IMR-90 (cell line): ENCODE results near the gene EGFL7. TPM values are rescaled to one million over a fixed set of nuclear protein-coding genes. Genes with fewer than 3 reads are reported as not detected.

Experiments
- ATAC-seq: fragments of 200-7000 bp; cut with Tn5 transposase; 2 replicates; pipeline ENCODE4 v1.9.1; 2020; ENCODE audit warnings: low read depth, mild to moderate bottlenecking, moderate library complexity
- BruUV-seq: library from RNA; stranded (reverse); fragments of 400-500 nt; replicated peaks from 2 replicates; lab custom pipeline; 2021; lab: Mats Ljungman, UMichigan
- CTCF ChIA-PET: fragments of 300-600 bp; formaldehyde crosslinking; extraction: SDS; loops from one replicate; lab custom pipeline; 2021; ENCODE audit warnings: antibody characterized with exemption; lab: Yijun Ruan, JAX
- POLR2A ChIA-PET: fragments of 300-600 bp; sonication (Branson Sonifier 250); formaldehyde crosslinking; loops from one replicate; lab custom pipeline; 2022; ENCODE audit warnings: antibody characterized with exemption; ENCODE audit not compliant: unreplicated experiment; lab: Charles Lee
- DNase-seq: peaks from one replicate; pipeline ENCODE4 v3.0.0; 2013
- H2AFZ ChIP-seq: replicated peaks from 2 replicates; pipeline ENCODE3; 2013; ENCODE audit warnings: low read length, mild to moderate bottlenecking; ENCODE audit not compliant: poor library complexity
- H2AK5ac ChIP-seq: 2 replicates; pipeline ENCODE4 v1.6.1; 2013; ENCODE audit warnings: low read depth, low read length, inconsistent platforms
- H2AK9ac ChIP-seq: replicated peaks from 2 replicates; pipeline ENCODE3; 2013; ENCODE audit warnings: mild to moderate bottlenecking, low read depth, low read length, moderate library complexity; ENCODE audit not compliant: poor library complexity
- H2BK120ac ChIP-seq: 2 replicates; pipeline ENCODE4 v1.6.1; 2013; ENCODE audit warnings: low read depth, low read length, inconsistent platforms
- H2BK15ac ChIP-seq: 3 replicates; pipeline ENCODE4 v1.6.1; 2013; ENCODE audit warnings: low read depth, low read length, inconsistent platforms
- H2BK20ac ChIP-seq: 2 replicates; pipeline ENCODE4 v1.6.1; 2013; ENCODE audit warnings: low read depth, mild to moderate bottlenecking, inconsistent platforms, low read length, moderate library complexity
- H2BK5ac ChIP-seq: 2 replicates; pipeline ENCODE4 v1.6.1; 2013; ENCODE audit warnings: mild to moderate bottlenecking, low read depth, low read length, inconsistent platforms; ENCODE audit not compliant: poor library complexity, severe bottlenecking
- H3K14ac ChIP-seq: replicated peaks from 2 replicates; pipeline ENCODE4 v1.6.1; 2013; ENCODE audit warnings: low read depth, low read length, inconsistent platforms
- H3K18ac ChIP-seq: 2 replicates; pipeline ENCODE4 v1.6.1; 2013; ENCODE audit warnings: low read depth, low read length, control low read depth
- H3K23ac ChIP-seq: 2 replicates; pipeline ENCODE4 v1.6.1; 2013; ENCODE audit warnings: low read depth, low read length, inconsistent platforms
- H3K27ac ChIP-seq: 2 replicates; pipeline ENCODE4 v1.5.1; 2013; ENCODE audit warnings: mild to moderate bottlenecking, control low read depth, low read length; ENCODE audit not compliant: insufficient read depth
- H3K27me3 ChIP-seq: 2 replicates; pipeline ENCODE4 v1.6.1; 2013; ENCODE audit warnings: low read length; ENCODE audit not compliant: control insufficient read depth, insufficient read depth
- H3K36me3 ChIP-seq: 2 replicates; pipeline ENCODE4 v1.6.1; 2013; ENCODE audit warnings: low read length, mixed read lengths; ENCODE audit not compliant: control insufficient read depth, insufficient read depth
- H3K4ac ChIP-seq: 2 replicates; pipeline ENCODE4 v1.6.1; 2013; ENCODE audit warnings: low read depth, low read length, inconsistent platforms
- H3K4me1 ChIP-seq: 2 replicates; pipeline ENCODE4 v1.6.1; 2013; ENCODE audit warnings: low read length, mixed read lengths; ENCODE audit not compliant: control insufficient read depth, insufficient read depth
- H3K4me2 ChIP-seq: 2 replicates; pipeline ENCODE4 v1.6.1; 2013; ENCODE audit warnings: low read depth, mild to moderate bottlenecking, control low read depth, low read length, moderate library complexity
- H3K4me3 ChIP-seq: 2 replicates; pipeline ENCODE4 v1.5.1; 2013; ENCODE audit warnings: low read depth, mild to moderate bottlenecking, control low read depth, low read length, moderate library complexity; ENCODE audit not compliant: insufficient read depth
- H3K56ac ChIP-seq: 2 replicates; pipeline ENCODE4 v1.6.1; 2013; ENCODE audit warnings: low read length, inconsistent platforms; ENCODE audit not compliant: insufficient read depth; ENCODE audit errors: extremely low read depth
- H3K79me1 ChIP-seq, 2 experiments: 2 replicates each; pipeline ENCODE4 v1.6.1; 2013; ENCODE audit warnings: low read length in 2 of 2, inconsistent platforms in 1 of 2, low read depth in 1 of 2
- H3K9ac ChIP-seq: 2 replicates; pipeline ENCODE4 v1.6.1; 2013; ENCODE audit warnings: low read depth, low read length, control low read depth
- H3K9me1 ChIP-seq: 2 replicates; pipeline ENCODE4 v1.6.1; 2013; ENCODE audit warnings: low read length, inconsistent platforms; ENCODE audit not compliant: insufficient read depth
- H3K9me3 ChIP-seq: 2 replicates; pipeline ENCODE4 v1.6.1; 2013; ENCODE audit warnings: low read length; ENCODE audit not compliant: control insufficient read depth, insufficient read depth
- H4K20me1 ChIP-seq: 2 replicates; pipeline ENCODE4 v1.6.1; 2013; ENCODE audit warnings: low read length, inconsistent platforms; ENCODE audit not compliant: insufficient read depth
- H4K5ac ChIP-seq: 2 replicates; pipeline ENCODE4 v1.6.1; 2013; ENCODE audit warnings: mild to moderate bottlenecking, low read depth, low read length, control low read depth
- H4K8ac ChIP-seq, 2 experiments: 2 replicates each; pipeline ENCODE4 v1.6.1; 2013; ENCODE audit warnings: low read depth in 2 of 2, low read length in 2 of 2, control low read depth in 1 of 2, inconsistent platforms in 1 of 2
- H4K91ac ChIP-seq: 2 replicates; pipeline ENCODE4 v1.6.1; 2013; ENCODE audit warnings: low read depth, low read length, inconsistent platforms; ENCODE audit not compliant: insufficient read depth
- BHLHE40 ChIP-seq: fragments of 150-350 bp; IDR thresholded peaks from 2 replicates; pipeline ENCODE4 v1.6.1; 2016; ENCODE audit warnings: mild to moderate bottlenecking, low read depth, low read length
- CTCF ChIP-seq: conservative IDR thresholded peaks from 2 replicates; pipeline ENCODE4 v1.5.1; 2012; ENCODE audit warnings: mild to moderate bottlenecking, low read depth, low read length, improper control_type of control experiment
- MAFK ChIP-seq: IDR thresholded peaks from 2 replicates; pipeline ENCODE4 v1.6.1; 2012; ENCODE audit warnings: low read depth, low read length, improper control_type of control experiment
- MAZ ChIP-seq: IDR thresholded peaks from 2 replicates; pipeline ENCODE4 v1.6.1; 2012; ENCODE audit warnings: low read depth, mild to moderate bottlenecking, low read length, improper control_type of control experiment, moderate library complexity, borderline replicate concordance
- MXI1 ChIP-seq: IDR thresholded peaks from 2 replicates; pipeline ENCODE4 v1.6.1; 2012; ENCODE audit warnings: low read depth, mild to moderate bottlenecking, low read length, moderate library complexity, borderline replicate concordance
- NFE2L2 ChIP-seq: fragments of 150-350 bp; IDR thresholded peaks from 2 replicates; pipeline ENCODE4 v1.6.1; 2016; ENCODE audit warnings: low read depth, mild to moderate bottlenecking, low read length
- POLR2A ChIP-seq: IDR thresholded peaks from 2 replicates; pipeline ENCODE4 v1.6.1; 2012; ENCODE audit warnings: mild to moderate bottlenecking, low read depth, low read length
- RAD21 ChIP-seq: IDR thresholded peaks from 2 replicates; pipeline ENCODE4 v1.6.1; 2012; ENCODE audit warnings: low read length, improper control_type of control experiment
- RCOR1 ChIP-seq: IDR thresholded peaks from 2 replicates; pipeline ENCODE4 v1.6.1; 2012; ENCODE audit warnings: mild to moderate bottlenecking, low read length, improper control_type of control experiment; ENCODE audit not compliant: insufficient replicate concordance
- RFX5 ChIP-seq: IDR thresholded peaks from 2 replicates; pipeline ENCODE4 v1.8.0; 2012; ENCODE audit warnings: low read depth, mild to moderate bottlenecking, low read length, moderate library complexity
- WGBS, 2 experiments: methylation state at CpG; one replicate each; pipeline versions ENCODE4 v1.1.5 to v1.1.7; 2013; ENCODE audit warnings: missing lambda C conversion rate in 2 of 2; ENCODE audit not compliant: insufficient read length in 1 of 2; ENCODE audit errors: extremely low coverage in 2 of 2; 5-methylcytosine and 5-hydroxymethylcytosine counted together
- dilution Hi-C: fragments of 300-500 bp; cut with HindIII; formaldehyde crosslinking; loops from one replicate; pipeline ENCODE4 v1.14.3; 2018; ENCODE audit warnings: low sequenced_read_pairs; ENCODE audit not compliant: unreplicated experiment
- in situ Hi-C: fragments of 300-500 bp; cut with MboI; formaldehyde crosslinking; loops from 3 replicates; pipeline ENCODE4 v1.14.3; 2019; ENCODE audit warnings: low sequenced_read_pairs, inconsistent platforms, mixed read lengths
- intact Hi-C: fragments of 100-400 bp; cut with micrococcal nuclease; formaldehyde crosslinking; loops from 2 replicates; pipeline ENCODE4 v1.10.0; 2022
- polyA plus RNA-seq, 3 experiments: library from polyadenylated mRNA; depleted of rRNA; stranded (reverse); fragments of >200 nt; gene quantifications; 2 replicates each; pipeline ENCODE4 v1.2.3, GENCODE V29; 2012; ENCODE audit warnings: low replicate concordance in 1 of 3
- total RNA-seq: library from RNA; depleted of rRNA; stranded (reverse); fragments of >200 nt; gene quantifications from 2 replicates; pipeline ENCODE4 v1.2.3, GENCODE V29; 2012
- TF ChIP-seq, protein P1 (sequence below): fragments of 150-350 bp; IDR thresholded peaks from 2 replicates; pipeline ENCODE4 v1.6.1; 2017; ENCODE audit warnings: mild to moderate bottlenecking, antibody characterized with exemption, low read length, low read depth

EGFL7 gene
- total and polyA plus RNA-seq, 2 of the 4 experiments (the other 2 are of a cell fraction) = 2.2 to 10.4 TPM

GRCh38 chr9:136669791-136670464 is 7.2 kb downstream of the EGFL7 start:
- H2BK15ac ChIP-seq = no peak overlapping the region
- peaks cover 4% of the 10 kb centered on the region; the same call in 1 of the 2 replicates for H3K4me1 ChIP-seq
- no peak overlapping the region for H3K23ac ChIP-seq
- DNase-seq (no peak), ATAC-seq (no peak)
- no peak overlapping the region for H3K27ac ChIP-seq
- H2BK120ac ChIP-seq = no peak overlapping the region
- H2BK20ac ChIP-seq = no peak overlapping the region
- 83% methylated on average over 9 of the region's 23 CpGs; no CpG with 5 or more reads in 1 of the 2 experiments for WGBS, 2 experiments
- H3K4ac ChIP-seq = no peak overlapping the region
- H2BK5ac ChIP-seq = no peak overlapping the region
- no peaks in the 10 kb centered on the region for H3K79me1 ChIP-seq
- H3K18ac ChIP-seq = no peak overlapping the region
- ChIA-PET CTCF (no interaction called here), POLR2A (no interaction called here)
- no peak overlapping the region for H4K5ac ChIP-seq
- H4K8ac ChIP-seq = no peak overlapping the region
- no peak overlapping the region for H3K14ac ChIP-seq
- H2AFZ ChIP-seq = no peak overlapping the region
- no peaks in the 10 kb centered on the region for H3K9me1 ChIP-seq
- H2AK9ac ChIP-seq = no peak overlapping the region
- no peaks in the 10 kb centered on the region; the same call in none of the 2 replicates for H4K20me1 ChIP-seq
- peaks cover 16% of the 10 kb centered on the region; the same call in 1 of the 2 replicates for H3K27me3 ChIP-seq
- H3K4me3 ChIP-seq = no peak overlapping the region
- no peak for TF ChIP-seq NFE2L2
- no peak for TF ChIP-seq RAD21
- no peak for TF ChIP-seq BHLHE40
- no peak for TF ChIP-seq MXI1
- TF ChIP-seq, protein P1, sequence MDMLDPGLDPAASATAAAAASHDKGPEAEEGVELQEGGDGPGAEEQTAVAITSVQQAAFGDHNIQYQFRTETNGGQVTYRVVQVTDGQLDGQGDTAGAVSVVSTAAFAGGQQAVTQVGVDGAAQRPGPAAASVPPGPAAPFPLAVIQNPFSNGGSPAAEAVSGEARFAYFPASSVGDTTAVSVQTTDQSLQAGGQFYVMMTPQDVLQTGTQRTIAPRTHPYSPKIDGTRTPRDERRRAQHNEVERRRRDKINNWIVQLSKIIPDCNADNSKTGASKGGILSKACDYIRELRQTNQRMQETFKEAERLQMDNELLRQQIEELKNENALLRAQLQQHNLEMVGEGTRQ = no peak
- TF ChIP-seq RFX5 = no peak
- no peak for TF ChIP-seq POLR2A
- TF ChIP-seq MAFK = no peak
- TF ChIP-seq CTCF = no peak
- no peak for TF ChIP-seq MAZ
- TF ChIP-seq RCOR1 = no peak
- intact Hi-C loops = no loop called here
- no peak overlapping the region for H2AK5ac ChIP-seq
- H3K56ac ChIP-seq = no peak overlapping the region
- no peak overlapping the region for H3K9ac ChIP-seq
- no peak overlapping the region for H4K91ac ChIP-seq
- no TSS peak for BruUV-seq
- in situ Hi-C loops = no loop called here
- peaks cover 11% of the 10 kb centered on the region; the same call in 1 of the 2 replicates for H3K36me3 ChIP-seq
- H3K9me3 ChIP-seq = no peaks in the 10 kb centered on the region
- dilution Hi-C loops = no loop called here
- no peak overlapping the region for H3K4me2 ChIP-seq
